Activated naive CD4-positive, alpha-beta T cell treated with Interleukin-2 at 50 U/mL for 16 hours (primary cell): ENCODE results near the gene RAB40AL.

Experiments used
- DNase-seq: peaks from one replicate; pipeline ENCODE4 v3.0.0-alpha.2; 2020

The RAB40AL gene

DNA sequence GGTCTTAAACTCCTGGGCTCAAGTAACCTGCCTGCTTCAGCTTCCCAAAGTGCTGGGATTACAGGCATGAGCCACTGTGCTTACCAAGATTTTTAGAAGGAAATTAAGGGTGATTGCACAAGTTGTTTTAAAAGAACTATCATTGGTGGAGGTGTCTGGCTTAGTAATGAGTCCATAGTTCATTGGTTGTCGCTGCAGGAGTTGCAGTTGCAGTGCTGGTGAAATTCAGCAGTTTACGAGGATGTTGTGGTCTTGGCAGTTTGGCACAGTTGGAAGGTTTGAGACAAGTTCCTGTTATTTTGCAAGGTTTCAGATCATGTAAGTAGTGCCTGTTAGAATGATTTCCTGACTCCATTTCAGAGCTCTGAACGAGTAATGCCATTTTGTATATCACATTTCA, 48.1 kb downstream of the RAB40AL start:
- DNase-seq = no peak
